Right lobe of liver (tissue), 4 donors: ENCODE results near the gene TMEM270.

Experiments
- POLR2A ChIP-seq: fragments of 450-650 bp; IDR thresholded peaks from one replicate; pipeline ENCODE4 v1.6.1; 2017; ENCODE audit warnings: antibody characterized with exemption, mild to moderate bottlenecking
- TF ChIP-seq, protein P1 (sequence below), 4 donors: fragments of 200-600 bp in 3 of 4; fragments of 450-650 bp in 1 of 4; IDR thresholded peaks; one replicate each; pipeline versions ENCODE4 v1.5.1 to v1.8.0; 2016 to 2022; ENCODE audit warnings: antibody characterized with exemption in 4 of 4, mild to moderate bottlenecking in 2 of 4
- donor health status: DM: no; HTN: no; CAD: no.
- donor health status: DM: no; HTN: no; CAD: no.
- donor health status: DM: no; HTN: yes; CAD: no.

DNA sequence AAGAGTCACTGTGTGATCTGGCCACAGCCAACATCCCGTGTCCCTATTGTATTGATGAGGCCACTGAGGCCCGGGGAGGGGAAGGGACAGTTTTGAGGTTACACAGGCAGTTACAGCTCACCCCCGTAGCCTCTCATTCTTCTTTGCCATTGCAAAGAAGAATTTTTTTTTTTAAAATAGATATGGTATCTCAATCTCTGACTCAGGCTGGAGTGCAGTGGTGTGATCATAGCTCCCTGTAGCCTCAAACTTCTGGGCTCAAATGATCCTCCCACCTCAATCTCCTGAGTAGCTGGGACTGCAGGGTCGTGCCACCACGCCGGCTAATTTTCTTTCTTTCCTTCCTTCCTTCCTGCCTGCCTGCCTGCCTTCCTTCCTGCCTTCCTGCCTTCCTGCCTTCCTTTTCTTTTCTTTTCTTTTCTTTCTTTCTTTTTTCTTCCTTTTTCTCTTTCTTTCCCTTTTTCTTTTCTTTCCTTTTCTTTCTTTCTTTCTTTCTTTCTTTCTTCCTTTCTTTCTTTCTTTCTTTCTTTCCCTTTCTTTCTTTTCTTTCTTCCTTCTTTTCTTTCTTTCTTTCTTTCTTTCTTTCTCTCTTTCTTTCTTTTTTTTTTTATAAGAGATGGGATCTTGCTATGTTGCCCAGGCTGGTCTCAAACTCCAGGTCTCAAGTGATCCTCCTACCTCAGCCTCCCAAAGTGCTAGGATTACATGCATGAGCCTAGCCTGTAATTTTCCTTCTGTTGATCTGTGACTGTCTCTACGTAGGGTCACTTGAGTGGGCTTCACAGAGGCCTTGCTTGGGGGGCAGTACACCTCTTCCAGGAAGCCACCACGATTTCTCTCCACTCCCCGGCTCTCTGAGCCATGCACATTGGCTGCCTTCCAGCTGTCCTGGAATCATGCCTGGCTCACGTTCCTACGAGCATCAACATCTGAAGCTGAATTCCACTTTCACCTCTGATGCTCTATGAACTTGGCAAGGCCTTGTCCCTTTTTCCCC is 31.3 kb downstream of the TMEM270 start:
- no peak for TF ChIP-seq POLR2A
- TF ChIP-seq, protein P1, sequence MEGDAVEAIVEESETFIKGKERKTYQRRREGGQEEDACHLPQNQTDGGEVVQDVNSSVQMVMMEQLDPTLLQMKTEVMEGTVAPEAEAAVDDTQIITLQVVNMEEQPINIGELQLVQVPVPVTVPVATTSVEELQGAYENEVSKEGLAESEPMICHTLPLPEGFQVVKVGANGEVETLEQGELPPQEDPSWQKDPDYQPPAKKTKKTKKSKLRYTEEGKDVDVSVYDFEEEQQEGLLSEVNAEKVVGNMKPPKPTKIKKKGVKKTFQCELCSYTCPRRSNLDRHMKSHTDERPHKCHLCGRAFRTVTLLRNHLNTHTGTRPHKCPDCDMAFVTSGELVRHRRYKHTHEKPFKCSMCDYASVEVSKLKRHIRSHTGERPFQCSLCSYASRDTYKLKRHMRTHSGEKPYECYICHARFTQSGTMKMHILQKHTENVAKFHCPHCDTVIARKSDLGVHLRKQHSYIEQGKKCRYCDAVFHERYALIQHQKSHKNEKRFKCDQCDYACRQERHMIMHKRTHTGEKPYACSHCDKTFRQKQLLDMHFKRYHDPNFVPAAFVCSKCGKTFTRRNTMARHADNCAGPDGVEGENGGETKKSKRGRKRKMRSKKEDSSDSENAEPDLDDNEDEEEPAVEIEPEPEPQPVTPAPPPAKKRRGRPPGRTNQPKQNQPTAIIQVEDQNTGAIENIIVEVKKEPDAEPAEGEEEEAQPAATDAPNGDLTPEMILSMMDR (IDR thresholded peaks at IDR 0.05) = no peak
